Heart left ventricle (tissue), 16 donors: Measurements from ENCODE around the gene TOX2. TPM values are rescaled to one million over a fixed set of nuclear protein-coding genes. Genes with fewer than 3 reads are reported as not detected.

ENCODE experiments used
- ATAC-seq, 4 donors: fragments of 200-7000 bp; cut with Tn5 transposase; one replicate each; pipeline ENCODE4 v1.9.1; 2020 to 2022; ENCODE audit warnings: moderate library complexity in 4 of 4, mild to moderate bottlenecking in 3 of 4, moderate number of reproducible peaks in 1 of 4
- DNase-seq, 5 donors: peaks; one replicate each; pipeline ENCODE4 v3.0.0-alpha.2; 2020
- H3K27ac ChIP-seq, 12 donors: fragments of 200-600 bp; sonication (generic) in 4 of 12; one replicate each; pipeline versions ENCODE4 v1.5.0 to v1.8.0; 2016 to 2022; ENCODE audit warnings: mild to moderate bottlenecking in 2 of 12
- H3K27me3 ChIP-seq, 9 donors: fragments of 200-600 bp; sonication (generic) in 2 of 9; one replicate each; pipeline versions ENCODE4 v1.5.1 to v1.8.0; 2016 to 2022; ENCODE audit warnings: mild to moderate bottlenecking in 3 of 9
- H3K36me3 ChIP-seq, 9 donors: fragments of 200-600 bp; sonication (generic) in 2 of 9; one replicate each; pipeline versions ENCODE4 v1.5.0 to v1.8.0; 2018 to 2022; ENCODE audit warnings: mild to moderate bottlenecking in 2 of 9
- H3K4me1 ChIP-seq, 12 donors: fragments of 200-600 bp; sonication (generic) in 4 of 12; one replicate each; pipeline versions ENCODE4 v1.5.0 to v1.8.0; 2016 to 2022; ENCODE audit warnings: mild to moderate bottlenecking in 3 of 12
- H3K4me3 ChIP-seq, 12 donors: fragments of 200-600 bp; sonication (generic) in 4 of 12; one replicate each; pipeline versions ENCODE4 v1.5.0 to v1.8.0; 2017 to 2022; ENCODE audit warnings: mild to moderate bottlenecking in 9 of 12, moderate library complexity in 4 of 12
- H3K9me3 ChIP-seq, 12 donors: fragments of 200-600 bp; sonication (generic) in 4 of 12; one replicate each; pipeline versions ENCODE4 v1.5.0 to v1.8.0; 2016 to 2022; ENCODE audit warnings: mild to moderate bottlenecking in 1 of 12
- POLR2A ChIP-seq, 2 donors: fragments of 450-650 bp; IDR thresholded peaks; one replicate each; pipeline ENCODE4 v1.6.1; 2017; ENCODE audit warnings: antibody characterized with exemption in 2 of 2, mild to moderate bottlenecking in 2 of 2, moderate library complexity in 2 of 2
- WGBS, 4 donors: extraction: QIAGEN DNeasy Blood & Tissue Kit in 2 of 4; methylation state at CpG; one replicate each; pipeline versions ENCODE4 v1.1.5 to v1.1.7; 2013 to 2018; 5-methylcytosine and 5-hydroxymethylcytosine counted together
- intact Hi-C, 10 donors: fragments of 100-400 bp; cut with DNase I; formaldehyde crosslinking; loops; one replicate each; pipeline versions ENCODE4 v1.11.1 to v1.14.2; 2022
- polyA plus RNA-seq, 2 donors: library from polyadenylated mRNA; stranded (reverse); fragments of 200-250 nt; gene quantifications; one replicate each; pipeline ENCODE4 v1.2.3, GENCODE V29; 2013
- total RNA-seq, 9 donors: library from RNA; depleted of rRNA in 2 of 9; stranded (reverse); fragments of >200 nt in 2 of 9; fragmentation: NEBNext Ultra II Directional in 3 of 9; extraction: Animal tissue kit (Norgen Biotek cat#: 25700) in 3 of 9; gene quantifications; one replicate each; pipeline versions ENCODE4 v1.1.0 to v1.2.4, GENCODE V29; 2016 to 2023
- TF ChIP-seq, protein P1 (sequence below), 12 donors: fragments of 200-600 bp; sonication (generic) in 4 of 12; IDR thresholded peaks; one replicate each; pipeline versions ENCODE4 v1.5.0 to v1.8.0; 2018 to 2022; ENCODE audit warnings: antibody characterized with exemption in 12 of 12, mild to moderate bottlenecking in 5 of 12
- donor health status: ischemic (EF 13 %, LVEDD 7.1; RV severe dilation, severe dysfunction).
- donor health status: healthy with polysubstance abuse.
- donor health status: DM: no; HTN: yes; CAD: no.
- donor health status: DM: no; HTN: no; CAD: no.
- donor health status: ischemic (EF 25% LVEDD 6.9; RV normal size, moderate dysfunction).
- donor health status: ischemic (EF 25% LVEDD 5.7; RV mildly dilated, moderate dysfunction).
- donor health status: healthy.
- donor health status: DM: yes; HTN: yes; CAD: no.
- donor health status: ischemic (EF 35%, LVEDD 5.7; RV mildly dilated, moderate dysfunction).
- donor health status: nonischemic (EF 11% LVEDD 7.7; RV severe dilation, severe dysfunction).
- donor health status: DM: yes; HTN: yes; CAD: no.
- donor health status: PGD.
- donor health status: ischemic (EF 29% LVEDD 5.4; RV normal size, mild dysfunction).
- donor health status: nonischemic (EF 23%, LVEDD 6.1; RV moderate dilation, normal function).

The TOX2 gene
- total and polyA plus RNA-seq, 11 donors = 0.53 to 3.0 (median 0.91) TPM

DNA sequence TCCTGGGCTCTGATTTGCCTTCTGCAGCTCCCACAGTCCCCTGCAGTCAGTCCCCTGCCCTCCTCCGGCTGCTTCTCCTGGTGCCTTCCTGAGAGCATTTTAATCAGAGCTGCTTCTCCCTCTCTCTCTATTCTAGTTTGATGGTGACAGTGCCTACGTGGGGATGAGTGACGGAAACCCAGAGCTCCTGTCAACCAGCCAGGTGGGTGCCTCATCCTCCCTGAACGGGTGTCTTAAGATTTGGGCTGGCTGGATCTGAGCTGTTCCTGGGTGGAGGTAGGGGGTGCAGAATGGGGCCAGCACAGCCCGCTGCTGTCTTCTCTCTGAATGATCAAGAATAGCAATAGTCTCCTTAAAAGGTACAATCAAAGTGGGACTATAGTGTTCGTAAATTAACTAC, 58.6 kb downstream of the TOX2 start:
- WGBS, 4 donors = 78 to 84% (median 81%) methylated on average over 5 to 6 of the region's 6 CpGs
- no peak for TF ChIP-seq POLR2A (IDR thresholded peaks at IDR 0.05)
- TF ChIP-seq, protein P1, sequence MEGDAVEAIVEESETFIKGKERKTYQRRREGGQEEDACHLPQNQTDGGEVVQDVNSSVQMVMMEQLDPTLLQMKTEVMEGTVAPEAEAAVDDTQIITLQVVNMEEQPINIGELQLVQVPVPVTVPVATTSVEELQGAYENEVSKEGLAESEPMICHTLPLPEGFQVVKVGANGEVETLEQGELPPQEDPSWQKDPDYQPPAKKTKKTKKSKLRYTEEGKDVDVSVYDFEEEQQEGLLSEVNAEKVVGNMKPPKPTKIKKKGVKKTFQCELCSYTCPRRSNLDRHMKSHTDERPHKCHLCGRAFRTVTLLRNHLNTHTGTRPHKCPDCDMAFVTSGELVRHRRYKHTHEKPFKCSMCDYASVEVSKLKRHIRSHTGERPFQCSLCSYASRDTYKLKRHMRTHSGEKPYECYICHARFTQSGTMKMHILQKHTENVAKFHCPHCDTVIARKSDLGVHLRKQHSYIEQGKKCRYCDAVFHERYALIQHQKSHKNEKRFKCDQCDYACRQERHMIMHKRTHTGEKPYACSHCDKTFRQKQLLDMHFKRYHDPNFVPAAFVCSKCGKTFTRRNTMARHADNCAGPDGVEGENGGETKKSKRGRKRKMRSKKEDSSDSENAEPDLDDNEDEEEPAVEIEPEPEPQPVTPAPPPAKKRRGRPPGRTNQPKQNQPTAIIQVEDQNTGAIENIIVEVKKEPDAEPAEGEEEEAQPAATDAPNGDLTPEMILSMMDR (IDR thresholded peaks at IDR 0.05) = no peak
- no peak for ATAC-seq

DNA sequence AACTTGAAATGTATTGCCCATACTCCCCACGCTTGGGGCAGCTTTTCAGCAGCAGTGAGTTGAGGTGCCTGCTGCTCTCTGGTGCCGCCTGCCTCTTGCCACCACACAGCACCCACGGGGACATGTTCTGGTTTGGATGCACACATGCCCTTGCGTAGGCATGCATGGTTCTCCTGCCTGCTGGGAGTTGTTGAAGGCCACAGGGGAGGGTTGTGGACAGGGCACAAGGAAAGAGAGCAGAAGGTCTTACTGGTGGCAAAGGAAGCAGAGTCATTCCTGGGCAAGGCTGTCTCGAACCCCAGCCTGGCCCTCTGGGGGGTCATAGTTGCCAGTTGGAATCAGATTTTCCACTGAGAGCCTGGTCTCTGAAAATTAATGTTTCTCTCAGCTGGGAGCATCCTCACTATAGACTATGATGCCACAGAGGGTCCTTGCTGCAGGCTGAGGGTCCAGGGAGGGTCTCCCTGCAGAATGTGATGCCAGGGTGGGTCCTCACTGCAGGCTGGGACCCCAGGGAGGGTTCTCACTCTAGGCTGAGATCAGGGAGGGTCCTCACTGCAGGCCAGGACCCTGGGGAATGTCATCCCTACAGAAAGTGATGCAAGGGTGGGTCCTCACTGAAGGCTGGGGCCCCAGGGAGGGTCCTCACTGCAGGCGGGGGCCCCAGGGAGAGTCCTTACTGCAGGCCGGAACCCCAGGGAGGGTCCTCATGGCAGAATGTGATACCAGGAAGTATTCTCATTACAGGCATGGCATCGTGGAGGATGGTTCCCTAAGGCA, 59.2 kb downstream of the TOX2 start:
- DNase-seq = no peak
- WGBS, 4 donors = 84 to 90% (median 85%) methylated on average over 8 of the region's 8 CpGs
- Histone ChIP-seq H3K27me3 (peaks cover 0 to 14% (median 0%) of the 10 kb centered on the region in 9 donors), H3K9me3 (peaks cover 0 to 6% (median 0%) of the 10 kb centered on the region in 12 donors), H3K27ac (no peak overlapping the region), H3K4me3 (no peak overlapping the region), H3K36me3 (no peaks in the 10 kb centered on the region), H3K4me1 (peaks cover 0 to 11% (median 0%) of the 10 kb centered on the region in 12 donors)
- no peak for TF ChIP-seq POLR2A (IDR thresholded peaks at IDR 0.05)
- TF ChIP-seq, protein P1 (IDR thresholded peaks at IDR 0.05) = no peak
- intact Hi-C loops = no loop called here
- no peak for ATAC-seq

More for the DNA sequence above, 58.6 kb downstream of the TOX2 start:
- intact Hi-C loops = no loop called here
- H3K4me3 ChIP-seq = no peak overlapping the region
- no peaks in the 10 kb centered on the region for H3K36me3 ChIP-seq
- no peak overlapping the region for H3K27ac ChIP-seq
- H3K4me1 ChIP-seq = peaks cover 0 to 11% (median 0%) of the 10 kb centered on the region in 12 donors
- peaks cover 0 to 14% (median 0%) of the 10 kb centered on the region in 9 donors for H3K27me3 ChIP-seq
- peaks cover 0 to 6% (median 0%) of the 10 kb centered on the region in 12 donors for H3K9me3 ChIP-seq
- DNase-seq = no peak

GRCh38 chr20:43974695-43975094, 60.0 kb downstream of the TOX2 start:
- no peak overlapping the region for H3K27ac ChIP-seq
- H3K4me3 ChIP-seq = no peak overlapping the region
- intact Hi-C loops = no loop called here
- peaks cover 0 to 11% (median 0%) of the 10 kb centered on the region in 12 donors for H3K4me1 ChIP-seq
- peaks cover 0 to 6% (median 0%) of the 10 kb centered on the region in 12 donors for H3K9me3 ChIP-seq
- peaks cover 0 to 15% (median 0%) of the 10 kb centered on the region in 9 donors for H3K27me3 ChIP-seq
- 83 to 100% (median 97%) methylated on average over 1 to 5 of the region's 5 CpGs for WGBS, 4 donors
- ATAC-seq (no peak), DNase-seq (no peak)
- H3K36me3 ChIP-seq = no peaks in the 10 kb centered on the region
- TF ChIP-seq, protein P1 (IDR thresholded peaks at IDR 0.05) = no peak
- TF ChIP-seq POLR2A (IDR thresholded peaks at IDR 0.05) = no peak

- H3K4me1 ChIP-seq = peaks cover 0 to 11% (median 0%) of the 10 kb centered on the region in 12 donors
- H3K4me3 ChIP-seq = no peak overlapping the region
- WGBS, 4 donors = 80 to 90% (median 82%) methylated on average over 6 of the region's 6 CpGs
- H3K27me3 ChIP-seq = peaks cover 0 to 15% (median 0%) of the 10 kb centered on the region in 9 donors
- H3K27ac ChIP-seq = no peak overlapping the region
- ATAC-seq (no peak), DNase-seq (no peak)
- intact Hi-C loops = no loop called here
- H3K36me3 ChIP-seq = no peaks in the 10 kb centered on the region
- no peak for TF ChIP-seq POLR2A (IDR thresholded peaks at IDR 0.05)
- TF ChIP-seq, protein P1 (IDR thresholded peaks at IDR 0.05) = no peak
- peaks cover 0 to 2% (median 0%) of the 10 kb centered on the region in 12 donors for H3K9me3 ChIP-seq
Observed at GRCh38 chr20:43975096-43975768, 60.6 kb downstream of the TOX2 start.
